HepG2 (cell line): ENCODE measurements around the gene MB. TPM values are rescaled to one million over a fixed set of nuclear protein-coding genes. Genes with fewer than 3 reads are reported as not detected.

Experiments used
- ATAC-seq: fragments of 200-7000 bp; cut with Tn5 transposase; 3 replicates; pipeline ENCODE4 v1.9.1; 2020; ENCODE audit warnings: mild to moderate bottlenecking, moderate library complexity
- BruUV-seq: library from RNA; stranded (reverse); fragments of 400-500 nt; replicated peaks from 2 replicates; lab custom pipeline; 2021; lab: Mats Ljungman, UMichigan
- CTCF ChIA-PET: fragments of 300-600 bp; formaldehyde crosslinking; extraction: SDS; loops from one replicate; lab custom pipeline; 2021; ENCODE audit warnings: low total read pairs, inconsistent platforms, low intra/inter-chr PET ratio; lab: Yijun Ruan, JAX
- POLR2A ChIA-PET: fragments of 350-600 bp; sonication (Branson Sonifier 250); formaldehyde crosslinking; loops from one replicate; lab custom pipeline; 2020; ENCODE audit warnings: antibody characterized with exemption, inconsistent platforms; lab: Yijun Ruan, JAX
- DNase-seq: peaks from one replicate; pipeline ENCODE4 v3.0.0-alpha.2; 2015; ENCODE audit warnings: low spot score
- FAIRE-seq: peaks from 3 replicates; lab custom pipeline; 2011; peaks lifted over from hg19 to GRCh38; lab: Jason Lieb, UNC
- H2AFZ ChIP-seq: one replicate; pipeline ENCODE4 v1.6.1; 2011; ENCODE audit warnings: low read length, inconsistent platforms
- H3K27ac ChIP-seq: fragments of 300-600 bp; 3 replicates; pipeline ENCODE4 v1.8.0; 2011; ENCODE audit warnings: mixed run types, mild to moderate bottlenecking, mixed read lengths, low read length, inconsistent platforms; ENCODE audit not compliant: insufficient read depth; ENCODE audit errors: extremely low read length
- H3K27me3 ChIP-seq, 2 experiments: fragments of 200-600 bp in 1 of 2; 2 replicates in 1 of 2; 3 replicates in 1 of 2; pipeline versions ENCODE4 v1.6.0 to v1.8.0; 2011; ENCODE audit warnings: low read length in 2 of 2, mild to moderate bottlenecking in 2 of 2, moderate library complexity in 2 of 2, inconsistent platforms in 1 of 2; ENCODE audit not compliant: insufficient read depth in 2 of 2, control insufficient read depth in 1 of 2
- H3K36me3 ChIP-seq, 2 experiments: fragments of 200-600 bp in 1 of 2; replicated peaks in 1 of 2; 2 replicates in 1 of 2; 3 replicates in 1 of 2; pipeline versions ENCODE4 v1.5.1 to v1.8.0; 2011; ENCODE audit warnings: low read length in 2 of 2, inconsistent platforms in 1 of 2; ENCODE audit not compliant: insufficient read depth in 2 of 2, control insufficient read depth in 1 of 2
- H3K4me1 ChIP-seq: 2 replicates; pipeline ENCODE4 v1.5.1; 2012; ENCODE audit warnings: low read length, inconsistent platforms; ENCODE audit not compliant: insufficient read depth
- H3K4me2 ChIP-seq: 2 replicates; pipeline ENCODE4 v1.6.0; 2011; ENCODE audit warnings: low read depth, low read length, inconsistent platforms
- H3K4me3 ChIP-seq, 3 experiments: fragments of 200-600 bp in 1 of 3; sonication (generic), shearing (Covaris generic) in 1 of 3; replicated peaks in 1 of 3; 2 replicates each; pipeline ENCODE4 v1.5.1; 2011 to 2016; ENCODE audit warnings: low read length in 3 of 3, inconsistent platforms in 2 of 3, low read depth in 2 of 3, mild to moderate bottlenecking in 2 of 3, control low read depth in 1 of 3, mixed read lengths in 1 of 3; ENCODE audit not compliant: insufficient read depth in 1 of 3
- H3K79me2 ChIP-seq: one replicate; pipeline ENCODE4 v1.6.1; 2011; ENCODE audit warnings: low read length, inconsistent platforms; ENCODE audit not compliant: insufficient read depth
- H3K9ac ChIP-seq: 2 replicates; pipeline ENCODE4 v1.6.0; 2011; ENCODE audit warnings: mild to moderate bottlenecking, low read depth, low read length, inconsistent platforms; ENCODE audit not compliant: insufficient read depth
- H3K9me3 ChIP-seq: 2 replicates; pipeline ENCODE4 v1.5.1; 2012; ENCODE audit warnings: mild to moderate bottlenecking, low read length
- H4K20me1 ChIP-seq: 2 replicates; pipeline ENCODE4 v1.6.0; 2011; ENCODE audit warnings: inconsistent platforms, mild to moderate bottlenecking, low read length, moderate library complexity; ENCODE audit not compliant: insufficient read depth
- NKX3-1 ChIP-seq: sonication (generic); formaldehyde crosslinking; IDR thresholded peaks from 2 replicates; pipeline ENCODE4 v1.5.0; 2020; ENCODE audit warnings: missing genetic modification reagents
- RERE ChIP-seq: IDR thresholded peaks from 2 replicates; pipeline ENCODE4 v1.6.1; 2016; ENCODE audit warnings: low read depth, missing genetic modification reagents, missing compliant biosample characterization
- ZNF768 ChIP-seq: sonication (generic); formaldehyde crosslinking; IDR thresholded peaks from 2 replicates; pipeline ENCODE4 v1.4.0; 2020; ENCODE audit warnings: missing genetic modification reagents
- WGBS: methylation state at CpG from one replicate; pipeline ENCODE4 v1.1.6; 2017; ENCODE audit warnings: low lambda C conversion rate; 5-methylcytosine and 5-hydroxymethylcytosine counted together
- in situ Hi-C: cut with HindIII; loops from 2 replicates; pipeline ENCODE4 v1.10.0; 2017; ENCODE audit warnings: low pct_unique_long_range_greater_than_20kb; ENCODE audit not compliant: extremely low pct_ligation_motif_present
- intact Hi-C: fragments of 100-400 bp; cut with micrococcal nuclease; formaldehyde crosslinking; loops from one replicate; pipeline ENCODE4 v1.10.0; 2022; ENCODE audit not compliant: unreplicated experiment
- polyA plus RNA-seq, 8 experiments: library from polyadenylated mRNA; depleted of rRNA in 3 of 8; stranded (reverse) in 7 of 8; unstranded in 1 of 8; fragments of >200 nt; fragmentation: Illumina TruSeq in 4 of 8; extraction: Trizol in 4 of 8; gene quantifications; 2 replicates each; pipeline versions ENCODE4 v1.2.1 to v1.2.3, GENCODE V29; 2011 to 2016; ENCODE audit warnings: low read depth in 4 of 8, missing spikeins in 1 of 8, mixed read lengths in 1 of 8; ENCODE audit not compliant: insufficient read depth in 1 of 8
- total RNA-seq, 5 experiments: library from RNA; depleted of rRNA; stranded (reverse); fragments of >200 nt; fragmentation: Illumina TruSeq; extraction: Trizol; gene quantifications; 2 replicates each; pipeline ENCODE4 v1.2.3, GENCODE V29; 2016; ENCODE audit warnings: low read depth in 1 of 5

The MB gene
- total and polyA plus RNA-seq, 2 of the 13 experiments (the other 11 are each of a cell fraction or from before 2014, with no cell fraction given) = 0.07 TPM; not detected in 1

GRCh38 chr22:35593891-35594470, 23.1 kb downstream of the MB start:
- CTCF ChIA-PET = no interaction called here
- Histone ChIP-seq H3K9me3 (no peaks in the 10 kb centered on the region), H3K79me2 (no peaks in the 10 kb centered on the region), H2AFZ (no peak overlapping the region), H3K4me3 (no peak overlapping the region), H4K20me1 (no peaks in the 10 kb centered on the region), H3K4me2 (no peak overlapping the region), H3K4me1 (peaks cover 29% of the 10 kb centered on the region), H3K36me3 (no peaks in the 10 kb centered on the region), H3K27me3 (peaks cover 2 to 20% of the 10 kb centered on the region in 2 experiments; a peak in 4 of 5 replicates), H3K9ac (no peak overlapping the region), H3K27ac (no peak overlapping the region)
- ATAC-seq (no peak), FAIRE-seq (no peak), DNase-seq (no peak)
- no TSS peak for BruUV-seq
- WGBS = 54% methylated on average over 7 of the region's 14 CpGs
- TF ChIP-seq RERE = no peak
- 0 out of 2 replicates have a peak, but pooled peaks have one; percentile 52 for TF ChIP-seq ZNF768 (CRISPR knock-in tag)
- TF ChIP-seq NKX3-1 (CRISPR knock-in tag) = no peak
- POLR2A ChIA-PET = no interaction called here
- in situ Hi-C loops = no loop called here
- intact Hi-C loops = no loop called here
